GM18498 (cell line): Measurements from ENCODE around the gene CSN1S1.
A peak's percentile ranks its signal among the peaks of the same experiment; 100 is the strongest.
"Not testable (repeated sequence)": the region's sequence is repeated elsewhere in the genome, so short reads cannot be mapped to it uniquely, and the experiment has no call there.

Source experiments
- ATAC-seq: cut with Tn5 transposase; IDR thresholded peaks from one replicate; pipeline ENCODE4 v1.9.1; 2021; ENCODE audit warnings: mild to moderate bottlenecking, moderate library complexity; ENCODE audit not compliant: unreplicated experiment

Gene CSN1S1

DNA sequence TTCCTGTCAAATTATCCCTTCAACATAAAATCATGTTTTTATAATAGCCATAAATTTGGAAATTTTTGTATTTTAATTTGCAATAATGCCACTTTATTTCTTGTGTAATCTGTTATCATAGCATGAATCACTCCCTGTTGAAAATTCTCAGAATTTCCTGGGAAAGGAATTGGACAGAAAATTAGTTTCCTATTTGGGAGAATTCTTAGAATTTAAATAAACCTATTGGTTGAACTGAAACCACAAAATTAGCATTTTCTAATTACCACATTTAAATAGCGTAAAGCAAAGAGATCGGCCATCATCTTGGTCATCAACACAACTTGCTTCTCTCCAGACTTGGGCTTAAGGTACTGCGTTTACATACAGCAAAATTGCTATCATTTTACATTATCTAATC lies at the start of gene CSN1S1:
TSS of gene CSN1S1 (plus strand) at position 301 of the 400 bp plus-strand sequence. CDS start 1,488 bp downstream, outside the sequence.
- no peak for ATAC-seq

DNA sequence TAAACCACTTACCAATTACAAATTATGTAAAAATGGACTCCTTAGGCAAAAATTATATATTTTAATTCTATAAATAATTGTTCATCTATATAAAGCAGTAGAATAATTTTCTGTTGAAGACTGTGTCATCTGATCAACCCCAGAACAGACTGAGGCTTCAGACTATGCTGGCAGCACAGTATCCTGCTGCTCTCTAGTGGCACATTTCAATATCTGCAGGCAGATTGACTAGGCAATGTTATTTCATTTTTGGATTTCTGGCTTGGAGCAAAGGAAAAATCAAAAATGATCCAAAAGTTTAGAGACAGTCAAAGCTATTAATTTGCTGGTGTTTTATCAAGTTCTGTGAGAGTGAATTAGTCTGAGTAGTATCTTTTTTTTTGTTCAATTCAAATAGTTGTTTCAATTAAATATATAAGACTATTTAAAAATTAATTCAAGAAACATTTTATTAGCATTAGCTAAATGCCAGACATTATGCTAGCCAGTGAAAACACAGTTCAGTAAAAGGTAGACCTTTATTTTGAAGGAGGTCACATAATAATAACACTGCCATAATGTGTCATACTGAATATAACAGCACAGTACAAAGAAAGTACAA lies 49.6 kb upstream of the CSN1S1 start:
- ATAC-seq, result peak; percentile 91

DNA sequence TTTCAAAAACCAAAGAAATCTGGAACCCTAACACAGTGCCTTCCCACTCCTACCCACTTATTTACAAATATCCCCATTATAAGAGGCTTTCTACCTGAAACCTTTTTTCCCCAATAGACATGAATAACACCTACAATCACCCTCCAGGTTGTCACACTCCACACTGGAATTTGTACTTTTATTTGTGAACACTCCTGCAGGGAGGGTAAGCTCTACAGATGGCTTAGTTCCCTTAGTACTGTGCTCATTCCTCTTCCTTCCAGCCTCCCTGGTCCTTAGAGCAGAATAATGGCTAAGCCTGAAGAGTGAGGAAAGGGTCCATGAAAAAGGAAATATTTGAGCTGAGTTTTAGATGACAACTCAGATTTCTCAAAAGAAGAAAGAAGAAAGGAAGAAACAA lies 48.7 kb upstream of the CSN1S1 start:
- no peak for ATAC-seq

DNA sequence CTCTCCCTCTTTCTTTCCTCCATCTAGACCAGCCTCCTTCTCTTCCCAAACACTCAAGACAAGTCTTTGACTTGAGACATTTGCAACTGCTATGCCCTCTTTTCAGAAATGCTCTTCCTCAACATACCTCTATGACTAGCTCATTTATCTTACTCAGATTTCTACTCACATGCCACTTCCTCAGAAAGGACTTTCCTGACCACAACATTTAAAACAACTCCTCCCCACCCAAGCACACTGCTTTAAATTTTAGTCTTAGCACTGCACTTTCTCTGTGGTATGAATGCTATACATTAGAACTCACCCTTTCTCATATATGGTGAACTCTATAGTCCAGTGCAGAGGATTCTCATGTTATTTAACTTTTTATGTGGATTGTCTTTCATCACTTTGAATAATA lies 42.5 kb upstream of the CSN1S1 start:
- peak; percentile 40 for ATAC-seq

- no peak for ATAC-seq
These were observed 36.7 kb upstream of the CSN1S1 start for GRCh38 chr4:69894186-69894585.

DNA sequence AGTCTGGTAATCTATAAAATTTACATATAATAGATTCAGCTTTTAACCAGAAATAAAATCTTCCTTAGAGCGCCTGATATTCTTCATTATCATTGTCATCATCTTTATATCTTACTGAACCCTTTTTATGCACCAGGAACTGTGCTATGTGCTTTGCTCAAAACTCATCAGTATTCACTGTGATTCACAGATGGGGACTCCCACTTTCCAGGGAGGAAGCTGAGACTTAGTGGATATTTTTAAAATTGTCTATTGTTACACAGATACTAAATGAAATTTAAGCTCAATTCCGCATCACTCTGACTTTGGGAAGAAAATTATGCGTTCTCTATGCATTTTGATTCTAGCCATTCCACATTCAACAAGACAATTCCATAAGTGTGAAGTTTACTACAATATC lies 36.1 kb upstream of the CSN1S1 start:
- no peak for ATAC-seq

GRCh38 chr4:69896530-69897116 lies 34.2 kb upstream of the CSN1S1 start:
- ATAC-seq, result no peak

- no peak for ATAC-seq
These were observed 23.7 kb upstream of the CSN1S1 start for GRCh38 chr4:69907151-69907550.

GRCh38 chr4:69909195-69909594 lies 21.7 kb upstream of the CSN1S1 start:
- ATAC-seq, result peak; percentile 55

DNA sequence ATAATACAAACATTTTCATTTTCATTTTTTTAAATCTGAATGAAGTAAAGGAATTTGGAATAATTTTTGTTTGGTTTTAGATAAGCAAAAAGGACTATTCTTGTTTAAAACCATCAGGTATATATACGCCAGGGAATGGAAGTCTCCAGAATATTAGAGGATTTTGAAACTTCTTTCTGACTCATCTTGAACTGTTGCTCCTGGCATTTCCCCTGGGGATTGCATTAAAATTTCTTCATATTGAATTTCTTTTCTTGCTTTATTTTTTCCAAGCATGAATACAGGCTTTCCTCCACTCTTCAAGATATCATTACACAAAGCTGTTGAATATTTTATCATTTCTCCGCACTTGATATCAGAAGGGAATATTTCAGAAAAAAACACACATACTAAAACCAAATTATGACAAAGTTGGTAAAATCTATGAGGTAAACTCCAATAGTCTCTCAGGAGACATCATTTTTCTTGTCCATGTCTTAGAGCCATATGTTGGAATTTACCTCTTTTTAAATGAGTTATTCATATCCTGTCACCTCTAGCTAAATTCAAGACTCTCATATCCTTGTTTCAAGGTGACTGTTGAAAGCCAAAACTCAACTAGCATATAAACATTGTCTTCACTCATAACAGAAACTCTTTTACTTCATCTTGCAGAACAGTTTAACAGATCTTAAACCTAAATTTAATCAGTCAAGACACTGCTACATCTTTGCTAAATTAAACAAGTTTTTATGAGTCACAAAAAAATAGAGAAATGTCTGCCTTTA lies 20.7 kb upstream of the CSN1S1 start:
- peak; percentile 69 for ATAC-seq

DNA sequence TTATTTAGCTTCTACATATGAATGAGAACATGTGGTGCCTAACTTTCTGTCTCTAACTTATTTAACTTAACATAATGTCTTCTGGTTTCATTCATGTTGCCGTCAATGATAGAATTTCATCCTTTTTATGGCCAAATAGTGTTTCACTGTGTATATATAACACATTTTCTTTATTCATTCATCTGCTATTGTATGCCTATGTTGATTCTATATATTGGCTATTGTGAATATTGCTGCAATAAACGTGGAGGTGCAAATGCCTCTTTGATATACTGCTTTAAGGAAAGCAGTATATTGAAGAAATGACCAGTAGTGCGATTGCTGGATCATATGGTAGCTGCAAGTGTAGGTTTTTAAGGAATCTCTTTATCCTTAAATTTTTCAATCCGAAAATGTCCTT lies 10.0 kb upstream of the CSN1S1 start:
- no peak for ATAC-seq

DNA sequence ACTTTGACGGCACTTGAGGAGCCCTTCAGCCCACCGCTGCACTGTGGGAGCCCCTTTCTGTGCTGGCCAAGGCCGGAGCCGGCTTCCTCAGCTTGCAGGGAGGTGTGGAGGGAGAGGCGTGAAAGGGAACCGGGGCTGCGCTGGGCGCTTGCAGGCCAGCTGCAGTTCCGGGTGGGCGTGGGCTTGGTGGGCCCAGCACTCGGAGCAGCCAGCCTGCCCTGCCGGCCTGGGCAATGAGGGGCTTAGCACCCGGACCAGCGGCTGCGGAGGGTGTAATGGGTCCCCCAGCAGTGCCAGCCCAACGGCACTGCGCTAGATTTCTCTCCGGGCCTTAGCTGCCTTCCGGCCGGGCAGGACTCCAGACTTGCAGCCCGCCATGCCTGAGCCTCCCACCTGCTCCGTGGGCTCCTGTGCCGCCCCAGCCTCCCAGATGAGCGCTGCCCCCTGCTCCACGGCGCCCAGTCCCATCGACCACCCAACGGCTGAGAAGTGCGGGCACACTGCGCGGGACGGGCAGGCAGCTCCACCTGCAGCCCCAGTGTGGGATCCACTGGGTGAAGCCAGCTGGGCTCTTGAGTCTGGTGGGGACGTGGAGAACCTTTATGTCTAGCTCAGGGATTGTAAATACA lies 7.0 kb upstream of the CSN1S1 start:
- not testable (repeated sequence) for ATAC-seq

DNA sequence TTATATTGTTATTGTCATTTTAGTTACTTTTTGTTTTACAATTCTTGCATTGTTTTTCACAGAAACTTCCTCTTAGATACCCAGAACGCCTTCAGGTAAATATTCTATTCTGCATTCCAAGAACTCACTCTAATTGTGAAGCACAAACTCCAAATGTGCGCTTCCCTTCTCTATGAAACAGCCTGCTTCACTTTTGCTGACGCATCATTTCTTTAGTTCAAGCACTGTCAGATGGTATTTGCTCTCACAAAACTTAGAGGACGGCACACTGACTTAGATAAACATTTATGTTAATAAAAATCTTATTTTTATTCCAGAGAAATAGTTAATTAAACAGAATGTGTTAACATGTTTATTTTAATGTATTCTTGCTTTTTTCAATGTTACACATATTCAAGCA lies 3.3 kb downstream of the CSN1S1 start:
- no peak for ATAC-seq

GRCh38 chr4:69936566-69936965 lies 5.7 kb downstream of the CSN1S1 start:
- no peak for ATAC-seq

DNA sequence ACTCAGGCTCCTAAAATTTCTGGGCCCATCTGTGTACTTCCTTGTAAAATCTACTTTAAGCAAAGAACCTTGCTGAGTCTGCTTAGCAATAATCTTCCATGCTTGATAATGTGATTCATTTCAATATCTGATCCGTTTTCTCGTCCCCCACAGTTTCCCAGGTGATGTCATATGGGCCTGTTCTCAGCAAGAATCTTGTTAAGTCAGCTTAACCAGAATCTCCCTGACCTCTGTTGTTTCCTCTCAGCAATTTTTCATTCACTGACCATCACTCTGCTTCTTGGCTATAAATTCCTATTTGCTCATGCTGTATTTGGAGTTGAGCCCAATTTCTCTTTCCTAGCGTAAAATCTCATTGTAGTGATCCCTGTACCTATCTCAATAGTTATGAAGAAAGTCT lies 20.7 kb downstream of the CSN1S1 start:
- no peak for ATAC-seq

- no peak for ATAC-seq
These were observed 26.3 kb downstream of the CSN1S1 start for GRCh38 chr4:69957209-69957608.

DNA sequence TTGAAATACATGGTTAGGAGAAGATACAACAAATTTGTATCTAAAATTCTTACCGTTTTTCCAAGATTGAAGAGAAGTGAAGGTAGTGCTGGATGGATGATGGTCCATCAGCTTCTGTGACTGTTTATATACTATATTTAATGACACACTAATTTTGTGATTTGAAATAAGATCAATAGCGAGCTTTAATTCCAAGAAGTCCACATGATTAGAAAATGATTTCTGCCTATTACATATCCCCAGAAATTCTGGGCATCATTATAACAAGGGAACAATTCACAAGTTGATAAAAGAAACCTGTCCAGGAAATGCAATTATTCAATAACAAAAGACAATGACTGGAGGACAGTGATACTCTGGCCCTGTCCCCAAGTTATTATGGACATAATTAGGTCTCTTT lies 34.8 kb downstream of the CSN1S1 start, which contains the start of gene CSN2:
TSS of gene CSN2 (minus strand) at position 101 of the 400 bp plus-strand sequence. CDS start 4,733 bp downstream, outside the sequence.
- ATAC-seq, result no peak

GRCh38 chr4:69970071-69970470 lies 39.2 kb downstream of the CSN1S1 start:
- ATAC-seq, result no peak

DNA sequence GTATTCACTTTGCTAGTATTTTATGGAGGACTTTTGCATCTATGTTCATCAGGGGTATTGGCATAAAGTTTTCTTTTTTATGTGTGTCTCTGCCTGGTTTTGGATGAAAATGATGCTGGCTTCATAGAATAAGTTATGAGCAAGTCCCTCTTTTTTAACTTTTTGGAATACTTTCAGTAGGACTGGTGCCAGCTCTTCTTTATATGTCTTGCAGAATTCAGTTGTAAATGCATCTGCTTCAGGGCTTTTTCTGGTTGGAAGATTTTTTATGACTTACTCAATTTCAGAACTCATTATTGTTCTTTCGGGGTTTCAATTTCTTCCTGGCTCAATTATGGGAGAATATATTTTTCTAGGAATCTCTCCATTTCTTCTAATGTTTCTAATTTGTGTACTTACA lies 43.8 kb downstream of the CSN1S1 start:
- ATAC-seq, result no peak

DNA sequence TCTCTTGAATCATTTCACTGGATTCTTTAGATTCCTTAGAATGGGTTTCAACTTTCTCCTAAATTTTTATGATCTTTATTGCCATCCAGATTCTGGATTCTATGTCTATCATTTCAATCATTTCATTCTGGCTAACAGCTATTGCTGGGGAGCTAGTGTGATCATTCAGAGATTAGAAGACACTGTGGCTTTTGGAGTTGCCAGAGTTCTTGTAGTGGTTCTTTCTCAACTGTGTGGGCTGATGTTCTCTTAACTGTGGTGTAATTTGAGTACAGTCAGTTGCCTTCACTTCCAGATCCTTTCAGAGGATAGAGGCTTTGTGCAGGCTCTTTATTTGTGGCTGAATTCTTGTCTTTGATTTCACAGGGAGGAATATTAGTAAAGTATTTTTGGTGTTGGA lies 46.7 kb downstream of the CSN1S1 start:
- no peak for ATAC-seq

DNA sequence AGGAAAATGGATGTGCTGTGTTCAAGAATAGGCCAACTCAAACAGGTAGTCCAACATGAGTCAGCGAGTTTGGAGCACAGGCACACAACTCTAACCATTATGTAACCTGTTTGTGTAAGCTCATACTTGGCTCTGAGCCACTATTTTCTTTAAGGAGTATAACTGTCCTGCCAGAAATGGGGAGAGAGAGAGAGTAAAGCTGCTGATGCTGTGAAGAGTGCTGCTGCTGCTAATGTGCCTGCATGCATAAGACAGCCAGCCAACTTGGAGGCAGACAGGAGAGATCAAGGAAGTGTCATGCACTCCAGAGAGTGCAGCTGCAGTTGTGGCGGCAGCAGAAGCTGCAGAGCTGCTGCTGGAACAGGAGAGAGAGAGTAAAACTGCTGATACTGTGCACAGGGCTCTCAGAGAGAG lies 53.2 kb downstream of the CSN1S1 start:
- ATAC-seq, result no peak

- ATAC-seq, result no peak
These were observed 55.8 kb downstream of the CSN1S1 start for GRCh38 chr4:69986663-69987062.
